Adrenal gland (tissue), 19 donors: Measurements from ENCODE around the gene MYG1. TPM values are rescaled to one million over a fixed set of nuclear protein-coding genes. Genes with fewer than 3 reads are reported as not detected.
A peak's percentile ranks its signal among the peaks of the same experiment; 100 is the strongest.

ENCODE experiments used
- DNase-seq, 7 donors: peaks; one replicate each; pipeline ENCODE4 v3.0.0-alpha.2; 2019 to 2020
- H3K27ac ChIP-seq, 5 donors: fragments of 200-600 bp; sonication (generic) in 4 of 5; 1 replicate in 3 of 5; 2 replicates in 2 of 5; pipeline versions ENCODE4 v1.5.1 to v1.8.0; 2016 to 2020; ENCODE audit warnings: mild to moderate bottlenecking in 1 of 5
- H3K27me3 ChIP-seq: fragments of 200-600 bp; 2 replicates; pipeline ENCODE4 v1.8.0; 2021
- H3K36me3 ChIP-seq, 2 donors: fragments of 200-600 bp; replicated peaks in 1 of 2; 1 replicate in 1 of 2; 2 replicates in 1 of 2; pipeline versions ENCODE4 v1.5.1 to v1.8.0; 2018 to 2022
- H3K4me1 ChIP-seq, 2 donors: fragments of 200-600 bp; replicated peaks in 1 of 2; 1 replicate in 1 of 2; 2 replicates in 1 of 2; pipeline versions ENCODE4 v1.5.1 to v1.8.0; 2018 to 2021
- H3K4me3 ChIP-seq, 4 donors: fragments of 200-600 bp; sonication (generic) in 3 of 4; one replicate each; pipeline ENCODE4 v1.5.1; 2016 to 2018
- H3K9me3 ChIP-seq, 3 donors: fragments of 200-600 bp; sonication (generic) in 1 of 3; replicated peaks in 1 of 3; 1 replicate in 2 of 3; 2 replicates in 1 of 3; pipeline versions ENCODE4 v1.5.1 to v1.8.0; 2016 to 2021
- POLR2A ChIP-seq, 2 donors: fragments of 450-650 bp; IDR thresholded peaks; one replicate each; pipeline ENCODE4 v1.6.1; 2017; ENCODE audit warnings: antibody characterized with exemption in 2 of 2, mild to moderate bottlenecking in 2 of 2, moderate library complexity in 1 of 2
- WGBS, 4 donors: extraction: QIAGEN DNeasy Blood & Tissue Kit in 2 of 4; methylation state at CpG; one replicate each; pipeline versions ENCODE4 v1.1.5 to v1.1.7; 2013 to 2017; 5-methylcytosine and 5-hydroxymethylcytosine counted together
- intact Hi-C, 2 donors: fragments of 100-400 bp; cut with DNase I; formaldehyde crosslinking; loops; one replicate each; pipeline versions ENCODE4 v1.14.1 to v1.15.0; 2022 to 2023
- long read RNA-seq, 10 donors: library from polyadenylated mRNA in 3 of 10; unstranded in 2 of 10; stranded (forward) in 1 of 10; transcript quantifications; one replicate each; pipeline ENCODE4 v2.0.0 and lab custom pipeline, GENCODE V29; 2021 to 2026
- polyA plus RNA-seq, 3 donors: library from polyadenylated mRNA; stranded (reverse); fragments of 200-250 nt in 2 of 3; fragments of 350-450 nt in 1 of 3; fragmentation: Illumina TruSeq in 1 of 3; extraction: RNeasy Lipid Tissue Mini Kit (QIAGEN cat#74804) in 1 of 3; gene quantifications; one replicate each; pipeline ENCODE4 v1.2.3, GENCODE V29; 2013 to 2014
- total RNA-seq, 9 donors: library from RNA; depleted of rRNA in 4 of 9; stranded (reverse); fragments of >200 nt in 4 of 9; fragments of 120-200 nt in 1 of 9; fragmentation: NEBNext Ultra II Directional in 1 of 9; extraction: Animal tissue kit (Norgen Biotek cat#: 25700) in 1 of 9; gene quantifications; one replicate each; pipeline versions ENCODE4 v1.1.0 to v1.2.4, GENCODE V29; 2013 to 2023
- TF ChIP-seq, protein P1 (sequence below), 6 experiments: fragments of 450-650 bp in 4 of 6; fragments of 200-600 bp in 2 of 6; sonication (generic) in 1 of 6; IDR thresholded peaks; 1 replicate in 5 of 6; 2 replicates in 1 of 6; pipeline versions ENCODE4 v1.5.1 to v1.8.0; 2016 to 2021; ENCODE audit warnings: antibody characterized with exemption in 6 of 6, mild to moderate bottlenecking in 2 of 6, moderate library complexity in 1 of 6
- donor health status: healthy with polysubstance abuse.
- donor health status: Bipolar disorder and iron deficiency.
- donor health status: DM: yes; HTN: yes; CAD: no.
- donor health status: DM: no; HTN: no; CAD: no.
- donor health status: DM: no; HTN: no; CAD: no.
- donor health status: DM: yes; HTN: yes; CAD: no.

MYG1 gene
- total RNA-seq (10 to 100 TPM; 56.8 to 94.9 (median 70.2) TPM), polyA plus RNA-seq (100 to 1,000 TPM in 2 of 3 donors, 10 to 100 TPM in 1; 45.9 to 240 (median 220) TPM)
- long read RNA-seq, donor 1, transcript C12orf10-201 (7 exons, 1,192 nt), result major isoform, 20 of 37 reads
- long read RNA-seq, donor 1, transcript C12orf10-205 (6 exons, 1,369 nt), result minor isoform, 11 of 37 reads
- long read RNA-seq, donor 1, partial matches to known transcripts, result 0 of 37 reads
- long read RNA-seq, donor 1, other reads (novel, unspliced or antisense), result 0 of 37 reads
- long read RNA-seq, donor 2, transcript C12orf10-205 (6 exons, 1,369 nt), result minor isoform, 5 of 24 reads
- long read RNA-seq, donor 2, transcript C12orf10-201 (7 exons, 1,192 nt), result major isoform, 14 of 24 reads
- long read RNA-seq, donor 2, partial matches to known transcripts, result 0 of 24 reads
- long read RNA-seq, donor 2, other reads (novel, unspliced or antisense), result 0 of 24 reads
- long read RNA-seq, donor 3, transcript C12orf10-201 (7 exons, 1,192 nt), result major isoform, 14 of 18 reads
- long read RNA-seq, donor 3, partial matches to known transcripts, result 0 of 18 reads
- long read RNA-seq, donor 3, other reads (novel, unspliced or antisense), result 0 of 18 reads
- long read RNA-seq, donor 4, transcript C12orf10-201 (7 exons, 1,192 nt), result major isoform, 53 of 61 reads
- long read RNA-seq, donor 4, transcript C12orf10-205 (6 exons, 1,369 nt), result minor isoform, 5 of 61 reads
- long read RNA-seq, donor 4, partial matches to known transcripts, result 0 of 61 reads
- long read RNA-seq, donor 4, other reads (novel, unspliced or antisense), result 2 of 61 reads
- long read RNA-seq, donor 5, transcript C12orf10-205 (6 exons, 1,369 nt), result minor isoform, 14 of 105 reads
- long read RNA-seq, donor 5, transcript C12orf10-201 (7 exons, 1,192 nt), result major isoform, 85 of 105 reads
- long read RNA-seq, donor 5, partial matches to known transcripts, result 0 of 105 reads
- long read RNA-seq, donor 5, other reads (novel, unspliced or antisense), result 5 of 105 reads
- long read RNA-seq, donor 6, transcript C12orf10-201 (7 exons, 1,192 nt), result major isoform, 29 of 37 reads
- long read RNA-seq, donor 6, partial matches to known transcripts, result 2 of 37 reads
- long read RNA-seq, donor 6, other reads (novel, unspliced or antisense), result 2 of 37 reads
- long read RNA-seq, donor 7, transcript C12orf10-201 (7 exons, 1,192 nt), result major isoform, 12 of 16 reads
- long read RNA-seq, donor 7, partial matches to known transcripts, result 0 of 16 reads
- long read RNA-seq, donor 7, other reads (novel, unspliced or antisense), result 0 of 16 reads
- long read RNA-seq, donor 8, transcript C12orf10-201 (7 exons, 1,192 nt), result major isoform, 20 of 28 reads
- long read RNA-seq, donor 8, transcript C12orf10-205 (6 exons, 1,369 nt), result minor isoform, 5 of 28 reads
- long read RNA-seq, donor 8, partial matches to known transcripts, result 0 of 28 reads
- long read RNA-seq, donor 8, other reads (novel, unspliced or antisense), result 0 of 28 reads
- long read RNA-seq, donor 9, transcript C12orf10-201 (7 exons, 1,192 nt), result major isoform, 10 of 17 reads
- long read RNA-seq, donor 9, partial matches to known transcripts, result 0 of 17 reads
- long read RNA-seq, donor 9, other reads (novel, unspliced or antisense), result 0 of 17 reads
- long read RNA-seq, donor 10, transcript C12orf10-201 (7 exons, 1,192 nt), result major isoform, 7 of 12 reads
- long read RNA-seq, donor 10, partial matches to known transcripts, result 0 of 12 reads
- long read RNA-seq, donor 10, other reads (novel, unspliced or antisense), result 0 of 12 reads

- intact Hi-C loops, result no loop called here
- no peaks in the 10 kb centered on the region for H3K27me3 ChIP-seq
- WGBS, 4 donors, result 0 to 11% (median 1%) methylated on average over 7 to 51 of the region's 51 CpGs
- DNase-seq, result peak; percentile 86 to 94 (median 91)
- no peaks in the 10 kb centered on the region for H3K9me3 ChIP-seq
- H3K4me1 ChIP-seq, result peaks cover 12 to 70% of the 10 kb centered on the region in 2 donors
- peak within 1 kb of the TSS; percentile 10 to 84 (median 44) for H3K4me3 ChIP-seq
- TF ChIP-seq, protein P1, sequence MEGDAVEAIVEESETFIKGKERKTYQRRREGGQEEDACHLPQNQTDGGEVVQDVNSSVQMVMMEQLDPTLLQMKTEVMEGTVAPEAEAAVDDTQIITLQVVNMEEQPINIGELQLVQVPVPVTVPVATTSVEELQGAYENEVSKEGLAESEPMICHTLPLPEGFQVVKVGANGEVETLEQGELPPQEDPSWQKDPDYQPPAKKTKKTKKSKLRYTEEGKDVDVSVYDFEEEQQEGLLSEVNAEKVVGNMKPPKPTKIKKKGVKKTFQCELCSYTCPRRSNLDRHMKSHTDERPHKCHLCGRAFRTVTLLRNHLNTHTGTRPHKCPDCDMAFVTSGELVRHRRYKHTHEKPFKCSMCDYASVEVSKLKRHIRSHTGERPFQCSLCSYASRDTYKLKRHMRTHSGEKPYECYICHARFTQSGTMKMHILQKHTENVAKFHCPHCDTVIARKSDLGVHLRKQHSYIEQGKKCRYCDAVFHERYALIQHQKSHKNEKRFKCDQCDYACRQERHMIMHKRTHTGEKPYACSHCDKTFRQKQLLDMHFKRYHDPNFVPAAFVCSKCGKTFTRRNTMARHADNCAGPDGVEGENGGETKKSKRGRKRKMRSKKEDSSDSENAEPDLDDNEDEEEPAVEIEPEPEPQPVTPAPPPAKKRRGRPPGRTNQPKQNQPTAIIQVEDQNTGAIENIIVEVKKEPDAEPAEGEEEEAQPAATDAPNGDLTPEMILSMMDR (IDR thresholded peaks at IDR 0.05), result peak in 3 of 6 experiments; percentile 33 to 46 (median 42)
- TF ChIP-seq POLR2A (IDR thresholded peaks at IDR 0.05), result peak; percentile 31 to 65
- H3K27ac ChIP-seq, result peak within 1 kb of the TSS; percentile 3 to 95 (median 80)
- peaks cover 0 to 37% of the 10 kb centered on the region in 2 donors for H3K36me3 ChIP-seq
These were observed at the start of gene MYG1 for GRCh38 chr12:53299454-53300180. Gene MYG1 (plus strand): TSS chr12:53299695. CDS start chr12:53299738, 43 bp downstream.

DNA sequence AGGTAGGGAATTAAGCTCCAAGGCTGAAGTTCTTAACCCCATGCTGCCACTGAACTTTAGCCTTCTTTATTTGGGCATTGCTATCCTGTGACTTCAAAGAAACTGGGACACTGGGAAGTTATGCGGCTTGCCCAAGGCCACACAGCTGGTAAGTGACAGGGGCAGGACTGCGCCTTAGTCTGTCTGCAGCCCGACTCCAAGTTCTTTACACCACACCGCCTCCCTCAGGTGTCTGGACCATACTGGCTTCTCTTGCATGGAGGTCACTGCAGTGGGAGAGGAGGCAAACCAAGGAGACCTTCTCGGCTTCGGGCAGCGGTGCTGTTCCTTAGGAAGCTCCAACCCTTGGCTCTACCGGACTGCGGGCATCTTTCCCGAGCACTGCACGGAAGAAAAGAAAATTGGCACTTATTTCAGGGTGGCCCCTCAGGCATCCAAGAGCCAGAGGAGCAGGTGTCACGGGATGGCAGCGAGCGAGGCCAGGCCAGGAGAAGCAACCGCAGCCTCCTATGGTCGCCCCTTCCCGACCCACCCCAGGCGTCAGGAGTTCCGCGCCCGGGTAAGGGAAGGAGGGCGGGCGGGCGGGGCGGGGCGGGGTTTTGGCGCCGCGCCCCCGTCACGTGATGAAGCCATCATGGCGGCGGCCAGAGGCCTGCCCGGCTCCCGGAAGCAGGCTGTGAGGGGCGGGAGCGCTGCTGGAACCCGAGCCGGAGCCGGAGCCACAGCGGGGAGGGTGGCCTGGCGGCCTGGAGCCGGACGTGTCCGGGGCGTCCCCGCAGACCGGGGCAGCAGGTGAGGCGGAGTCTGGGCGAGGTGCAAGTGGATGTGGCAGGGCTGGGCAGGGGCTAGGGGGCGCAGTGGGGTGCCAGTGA, 47.8 kb upstream of the MYG1 start:
- TF ChIP-seq, protein P1 (IDR thresholded peaks at IDR 0.05), result peak in 4 of 6 experiments; percentile 22 to 40 (median 36)
- TF ChIP-seq POLR2A (IDR thresholded peaks at IDR 0.05), result peak; percentile 10 to 54
- H3K27me3 ChIP-seq, result no peaks in the 10 kb centered on the region
- peak; percentile 80 to 95 (median 92) for DNase-seq
- WGBS, 4 donors, result 0 to 7% (median 1%) methylated on average over 5 to 51 of the region's 51 CpGs
- peak overlapping the region; percentile 76 to 95 (median 91) for H3K27ac ChIP-seq
- H3K9me3 ChIP-seq, result no peaks in the 10 kb centered on the region
- H3K4me1 ChIP-seq, result peaks cover 20 to 26% of the 10 kb centered on the region in 2 donors
- H3K36me3 ChIP-seq, result peaks cover 0 to 11% of the 10 kb centered on the region in 2 donors
- H3K4me3 ChIP-seq, result peak overlapping the region in 3 of 4 donors; percentile 42 to 92 (median 79)
- intact Hi-C loops, result loop anchor here (2.0 to 5.0 kb wide), 2 partner anchors 39 kb away; no protein-coding TSS in a partner anchor
